ENCODE measurements around the gene L3MBTL4.
"Not testable (repeated sequence)": the region's sequence is repeated elsewhere in the genome, so short reads cannot be mapped to it uniquely, and the experiment has no call there.

L3MBTL4 gene

DNA sequence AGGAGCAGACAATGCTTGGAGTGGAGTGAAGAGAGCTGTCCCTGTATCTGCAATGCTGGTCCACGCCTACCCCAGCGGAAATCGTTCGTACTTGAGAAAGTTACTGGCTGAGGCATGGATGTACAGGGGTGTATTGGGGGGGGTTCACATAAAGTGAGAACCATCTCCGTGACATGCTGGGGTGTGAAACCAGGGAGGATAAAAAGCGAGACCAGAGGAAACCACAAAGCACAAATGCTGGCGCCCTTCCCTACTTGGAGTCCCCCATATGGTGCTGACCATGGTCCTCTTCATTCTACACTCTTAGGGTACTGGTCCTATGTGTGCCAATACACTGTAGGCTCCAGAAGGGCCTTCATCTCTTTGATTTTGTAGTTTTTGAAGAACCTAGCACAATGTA is 244.1 kb downstream of the L3MBTL4 start:
- DNase-seq, result no peak

DNA sequence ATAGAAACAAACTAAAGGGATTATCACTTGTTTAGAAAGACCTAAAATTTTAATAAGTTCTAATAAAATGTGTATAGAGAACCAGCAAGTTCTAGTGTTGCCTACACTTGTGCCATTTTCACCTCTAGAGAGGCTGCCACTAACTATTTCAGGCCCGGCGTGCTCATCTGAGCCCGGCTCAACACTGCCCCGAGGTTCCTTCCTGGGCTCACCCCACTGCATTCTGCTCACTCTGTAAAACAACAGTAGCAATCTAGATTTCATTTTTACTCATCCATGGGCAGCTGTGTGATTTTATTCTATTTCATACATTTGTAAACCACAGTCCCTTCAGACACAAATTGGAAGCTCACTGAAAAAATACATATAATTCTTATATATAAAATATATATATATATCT is 253.2 kb downstream of the L3MBTL4 start:
- no peak for DNase-seq

- DNase-seq, result no peak
Observed at GRCh38 chr18:6159426-6159825, 255.3 kb downstream of the L3MBTL4 start.

DNA sequence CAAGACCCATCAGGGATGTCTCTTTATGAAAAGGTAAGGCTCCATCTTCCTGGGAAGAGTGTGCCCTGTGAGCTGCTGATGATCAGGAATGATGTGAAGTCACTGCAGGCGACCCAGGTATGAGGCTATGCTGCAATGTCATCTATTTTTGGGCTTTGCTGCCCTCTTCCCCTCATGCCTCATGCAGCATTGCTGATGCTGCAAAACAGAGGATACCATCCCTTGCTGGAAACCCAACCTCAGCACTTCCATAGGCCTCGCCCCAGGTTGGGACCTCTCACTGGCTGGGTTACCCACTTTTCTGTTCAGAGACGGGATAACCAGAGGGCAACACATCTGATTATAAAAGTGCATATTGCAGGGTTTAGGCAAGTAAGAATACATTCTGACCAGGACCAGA is 255.8 kb downstream of the L3MBTL4 start:
- DNase-seq, result no peak

GRCh38 chr18:6156446-6156845 is 258.3 kb downstream of the L3MBTL4 start:
- no peak for DNase-seq

DNA sequence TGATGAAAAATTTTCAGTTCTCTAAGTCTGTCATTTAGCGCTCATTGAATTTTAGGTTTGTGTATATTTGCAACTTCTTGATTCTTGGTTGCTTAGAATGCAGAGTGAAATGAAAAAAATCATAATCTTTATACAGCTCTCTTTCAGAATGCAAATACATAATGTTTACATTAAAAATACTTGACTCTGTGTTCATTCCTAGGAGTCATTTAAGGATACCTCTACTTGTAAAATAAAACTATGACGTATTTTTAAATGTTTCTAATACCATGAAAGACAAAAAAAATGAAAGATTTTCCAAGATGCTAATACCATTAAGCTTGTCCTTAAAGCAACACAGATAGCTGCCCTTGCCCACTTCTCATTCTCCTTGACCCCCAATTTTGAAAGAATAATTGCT is 259.0 kb downstream of the L3MBTL4 start:
- DNase-seq, result no peak

DNA sequence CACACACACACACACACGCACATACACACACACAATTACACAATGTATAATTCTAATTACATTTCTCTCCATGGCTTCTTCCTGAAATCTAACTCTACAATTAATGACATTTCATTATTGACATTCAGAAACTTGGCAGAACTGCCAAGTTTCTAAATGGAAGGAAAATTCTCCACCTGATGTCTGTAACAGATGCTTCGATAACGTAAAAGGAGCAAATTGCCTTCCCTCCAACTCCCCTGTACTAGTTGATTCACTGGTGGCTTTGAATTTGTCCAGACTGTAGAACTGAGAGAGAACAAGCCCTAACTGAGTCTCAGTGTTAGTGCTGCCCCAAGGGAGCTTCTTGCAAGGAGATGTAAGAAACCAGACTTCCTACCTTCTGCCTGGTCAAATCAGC is 264.3 kb downstream of the L3MBTL4 start:
- DNase-seq, result no peak

DNA sequence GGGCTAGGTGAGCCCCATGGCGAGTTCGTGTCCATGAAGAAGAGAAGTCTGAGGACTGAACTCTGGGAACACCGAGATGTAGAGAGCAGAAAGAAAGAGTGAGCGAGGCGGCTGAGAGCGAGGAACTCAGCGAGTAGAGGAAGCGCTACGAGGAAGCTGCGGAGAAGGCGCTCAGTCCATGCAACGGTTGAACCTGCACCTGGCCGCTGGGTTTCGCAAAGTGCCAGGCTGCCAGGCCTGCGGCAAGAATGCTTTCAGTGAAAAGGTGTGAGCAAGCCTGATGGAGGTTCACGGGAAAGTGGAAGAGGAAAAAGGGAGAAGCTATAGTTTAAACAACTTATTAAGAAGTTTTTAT is 268.4 kb downstream of the L3MBTL4 start:
- DNase-seq, result no peak

GRCh38 chr18:6145645-6146306 is 268.9 kb downstream of the L3MBTL4 start:
- DNase-seq, result no peak

GRCh38 chr18:6139007-6139406 is 275.7 kb downstream of the L3MBTL4 start:
- no peak for DNase-seq

DNA sequence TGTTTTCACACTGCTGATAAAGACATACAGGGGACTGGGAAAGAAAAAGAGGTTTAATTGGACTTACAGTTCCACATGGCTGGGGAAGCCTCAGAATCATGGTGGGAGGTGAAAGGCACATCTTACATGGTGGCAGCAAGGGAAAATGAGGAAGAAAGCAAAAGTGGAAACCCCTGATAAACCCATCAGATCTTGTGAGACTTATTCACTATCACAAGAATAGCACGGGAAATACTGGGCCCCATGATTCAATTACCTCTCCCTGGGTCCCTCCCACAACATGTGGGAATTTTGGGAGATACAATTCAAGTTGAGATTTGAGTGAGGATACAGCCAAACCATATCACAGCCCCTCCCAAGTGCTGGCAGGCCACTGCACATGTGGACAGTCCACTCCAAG is 278.8 kb downstream of the L3MBTL4 start:
- DNase-seq, result not testable (repeated sequence)

DNA sequence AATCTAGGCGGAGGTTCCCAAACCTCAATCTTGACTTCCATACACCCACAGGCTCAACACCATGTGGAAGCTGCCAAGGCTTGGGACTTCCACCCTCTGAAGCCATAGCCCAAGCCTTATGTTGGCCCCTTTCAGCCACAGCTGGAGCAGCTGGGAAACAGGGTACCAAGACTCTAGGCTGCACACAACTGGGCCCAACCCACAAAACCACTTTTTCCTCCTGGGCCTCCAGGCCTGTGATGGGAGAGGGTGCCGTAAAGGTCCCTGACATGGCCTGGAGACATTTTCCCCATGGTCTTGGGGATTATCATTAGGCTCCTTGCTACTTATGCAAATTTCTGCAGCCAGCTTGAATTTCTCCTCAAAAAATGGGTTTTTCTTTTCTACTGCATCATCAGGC is 279.7 kb downstream of the L3MBTL4 start:
- not testable (repeated sequence) for DNase-seq

DNA sequence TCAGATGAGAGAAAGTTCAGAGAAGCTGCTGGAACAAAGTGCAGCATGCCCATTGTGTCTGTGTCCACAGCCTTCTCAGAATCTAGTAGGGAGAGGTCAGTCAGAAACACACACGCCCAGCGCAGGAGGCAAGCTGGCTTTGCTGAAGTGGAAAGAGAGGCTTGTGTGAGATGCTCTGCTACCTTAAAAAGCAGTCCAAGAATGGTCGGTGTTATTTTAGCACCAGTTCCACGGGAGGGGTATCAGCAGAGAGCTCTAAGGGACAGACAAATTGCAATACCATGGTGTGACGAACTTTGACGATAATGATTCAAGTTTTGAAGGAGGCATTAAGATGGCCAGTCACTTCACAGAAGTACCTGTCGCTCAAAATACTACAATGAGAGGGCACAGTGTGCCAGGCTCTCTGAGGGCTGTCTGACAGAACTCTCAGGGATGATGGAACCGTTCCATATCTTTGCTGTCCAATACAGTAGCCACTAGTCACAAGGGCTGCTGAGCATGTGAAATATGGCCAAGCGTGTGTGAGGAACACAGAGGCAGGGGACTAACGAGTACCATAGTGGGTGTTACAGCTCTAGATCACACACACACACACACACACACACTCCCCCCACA is 281.9 kb downstream of the L3MBTL4 start:
- DNase-seq, result no peak

DNA sequence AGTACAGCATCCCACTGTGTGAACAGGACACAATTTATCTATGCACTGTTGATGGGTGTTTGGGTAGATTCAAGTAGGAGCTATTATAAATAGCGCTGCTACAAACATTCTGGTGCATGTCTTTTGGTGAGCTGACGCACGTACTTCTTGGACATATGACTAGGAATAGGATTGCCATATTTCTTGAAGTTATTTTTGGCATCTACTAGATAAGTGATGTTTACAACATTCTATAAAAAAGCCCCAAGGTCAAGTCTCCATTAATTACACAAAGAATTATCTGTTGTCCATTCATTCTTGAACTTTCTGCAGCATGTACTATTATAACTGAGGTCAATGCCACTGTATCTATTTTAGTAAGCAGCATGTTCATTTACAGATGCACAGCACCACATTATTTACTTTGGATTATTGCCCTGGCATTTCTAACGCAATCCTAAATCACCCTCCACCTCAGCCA is 293.9 kb downstream of the L3MBTL4 start:
- DNase-seq, result no peak

DNA sequence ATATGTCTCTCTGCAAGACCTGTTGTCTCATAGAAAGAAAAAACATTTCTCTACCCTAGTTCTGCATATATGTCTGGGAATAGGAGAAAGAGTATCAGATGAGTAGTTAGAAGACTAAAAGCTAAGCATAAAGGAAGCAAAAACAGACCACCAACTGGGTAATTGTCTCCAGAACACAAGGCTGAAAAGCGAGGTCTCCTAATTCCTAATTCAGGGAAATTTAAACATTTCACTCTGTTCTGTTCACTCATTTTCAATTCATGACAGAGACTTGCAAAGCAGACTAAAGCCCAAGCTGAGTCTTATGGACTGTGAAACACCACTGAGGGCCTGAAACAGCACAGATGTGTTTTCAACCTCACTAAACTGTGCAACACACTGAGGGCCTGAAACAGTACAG is 294.9 kb downstream of the L3MBTL4 start:
- DNase-seq, result no peak

GRCh38 chr18:6118080-6118479 is 296.6 kb downstream of the L3MBTL4 start:
- DNase-seq, result no peak

DNA sequence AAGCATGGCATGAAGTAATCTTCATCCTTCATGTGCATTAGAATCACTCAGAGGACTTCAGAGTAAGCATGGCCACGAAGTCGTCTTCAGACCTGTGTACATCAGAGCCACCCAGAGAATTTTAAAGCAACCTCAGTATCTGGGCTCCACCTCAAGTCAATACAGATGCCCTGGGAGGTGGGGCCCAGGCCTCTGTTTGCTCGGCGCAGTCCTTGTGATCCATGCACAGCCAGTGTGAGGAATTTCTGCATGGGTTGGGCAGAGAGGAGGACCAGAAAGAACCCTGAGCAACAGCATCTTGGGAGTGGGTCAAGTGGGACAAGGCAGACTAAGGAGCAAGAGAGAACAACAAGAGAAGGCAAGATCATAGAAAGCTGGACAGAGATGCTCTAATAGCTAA is 299.0 kb downstream of the L3MBTL4 start:
- no peak for DNase-seq

- DNase-seq, result no peak
Observed at GRCh38 chr18:6113650-6114049, 301.1 kb downstream of the L3MBTL4 start.

GRCh38 chr18:6111726-6112125 is 303.0 kb downstream of the L3MBTL4 start:
- DNase-seq, result no peak

GRCh38 chr18:6109743-6110142 is 305.0 kb downstream of the L3MBTL4 start:
- DNase-seq, result no peak

GRCh38 chr18:6107794-6108193 is 306.9 kb downstream of the L3MBTL4 start:
- DNase-seq, result no peak

DNA sequence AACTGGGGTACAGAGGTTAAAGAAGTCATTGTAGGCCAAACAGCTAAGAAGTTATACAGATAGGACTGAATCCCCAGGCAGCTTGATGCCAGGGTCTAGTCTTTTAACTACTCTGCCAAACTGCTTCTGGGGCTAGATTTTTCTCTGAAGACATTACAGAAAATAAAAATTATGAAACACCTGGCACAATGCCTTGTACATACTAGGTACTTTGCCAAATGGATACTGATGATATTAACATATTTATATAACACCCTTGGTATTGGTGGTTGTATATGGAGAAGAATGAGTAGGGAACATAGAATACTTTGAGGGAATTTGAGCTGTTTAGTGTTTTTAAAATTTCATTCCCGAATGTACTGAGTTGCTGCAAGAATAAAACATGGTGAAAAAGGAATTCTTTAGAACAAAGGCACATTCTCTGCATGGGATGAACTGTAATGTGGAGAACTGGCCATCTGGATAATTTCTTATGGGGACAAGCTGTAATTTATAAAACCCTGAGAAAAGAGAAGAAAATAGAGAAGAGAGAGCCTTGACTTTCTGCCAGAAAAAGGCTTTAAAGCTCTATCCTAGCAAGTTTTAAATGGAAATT is 308.5 kb downstream of the L3MBTL4 start:
- no peak for DNase-seq

DNA sequence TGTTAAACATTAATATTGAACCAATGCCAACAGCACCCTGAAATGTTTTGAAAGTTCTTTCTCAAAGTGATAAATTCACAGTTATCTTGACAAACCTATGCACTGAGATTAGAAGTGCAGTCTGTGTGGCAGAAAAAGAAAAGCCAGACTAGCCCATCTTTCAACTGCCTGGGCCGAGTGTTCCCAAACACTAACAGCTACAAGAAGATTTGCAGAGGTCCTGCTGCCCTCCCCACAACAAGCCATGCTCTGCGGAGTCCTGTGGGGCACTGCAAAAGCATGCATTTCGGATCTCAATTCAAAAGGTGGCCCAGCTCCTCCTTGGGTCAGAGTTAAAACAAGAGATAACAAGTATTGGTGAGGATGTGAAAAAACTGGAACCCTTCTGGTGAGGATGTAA is 311.0 kb downstream of the L3MBTL4 start:
- DNase-seq, result no peak

GRCh38 chr18:6096730-6097129 is 318.0 kb downstream of the L3MBTL4 start:
- no peak for DNase-seq

DNA sequence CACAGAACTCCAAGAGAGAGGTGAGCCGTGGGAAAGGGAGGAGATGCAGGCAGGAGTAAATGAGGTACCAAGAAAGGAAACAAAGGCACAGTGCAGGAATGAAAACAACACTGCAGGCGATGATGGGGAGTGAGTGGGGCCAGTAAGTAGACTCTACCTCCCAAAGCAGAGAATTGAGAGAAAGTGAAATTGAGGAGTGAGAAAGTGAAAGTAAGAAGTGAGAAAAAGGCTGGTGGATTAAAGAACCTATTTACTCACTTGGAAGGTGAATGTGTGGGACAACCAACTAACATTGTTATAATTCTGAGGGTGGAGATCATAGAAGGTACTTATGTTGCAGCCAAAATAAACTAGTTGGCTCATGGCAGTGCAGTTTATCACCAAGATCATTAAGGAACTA is 326.3 kb downstream of the L3MBTL4 start:
- DNase-seq, result no peak

Data from NCI-H524 (cell line).